MM.1S (cell line): Measurements from ENCODE around the gene PFDN4.

Experiments used
- DNase-seq: peaks from one replicate; pipeline ENCODE4 v3.0.0-alpha.2; 2015
- H2AFZ ChIP-seq: fragments of 300-600 bp; sonication (generic); 2 replicates; pipeline ENCODE4 v1.6.0; 2016; ENCODE audit warnings: antibody characterized with exemption, low read length
- H3F3A ChIP-seq: fragments of 300-600 bp; sonication (generic); 2 replicates; pipeline ENCODE4 v1.6.1; 2016; ENCODE audit warnings: mild to moderate bottlenecking, antibody characterized with exemption, low read length, moderate library complexity, mixed read lengths; ENCODE audit not compliant: insufficient read depth
- H3K27ac ChIP-seq: fragments of 300-600 bp; sonication (generic); 2 replicates; pipeline ENCODE4 v1.5.1; 2016; ENCODE audit warnings: mild to moderate bottlenecking, low read length
- H3K27me3 ChIP-seq: fragments of 300-600 bp; sonication (generic); replicated peaks from 2 replicates; pipeline ENCODE4 v1.6.0; 2016; ENCODE audit warnings: low read length; ENCODE audit not compliant: insufficient read depth
- H3K36me3 ChIP-seq: fragments of 300-600 bp; sonication (generic); replicated peaks from 2 replicates; pipeline ENCODE4 v1.6.1; 2016; ENCODE audit warnings: mild to moderate bottlenecking, low read length, mixed read lengths; ENCODE audit not compliant: insufficient read depth
- H3K4me1 ChIP-seq: fragments of 300-600 bp; sonication (generic); 2 replicates; pipeline ENCODE4 v1.6.1; 2016; ENCODE audit warnings: low read length, mixed read lengths
- H3K4me2 ChIP-seq: fragments of 300-600 bp; sonication (generic); 2 replicates; pipeline ENCODE4 v1.6.0; 2016; ENCODE audit warnings: low read depth, low read length
- H3K4me3 ChIP-seq: fragments of 300-600 bp; sonication (generic); 2 replicates; pipeline ENCODE4 v1.5.1; 2016; ENCODE audit warnings: low read length, mixed read lengths
- H3K79me2 ChIP-seq: fragments of 300-600 bp; sonication (generic); 2 replicates; pipeline ENCODE4 v1.6.1; 2016; ENCODE audit warnings: mixed run types, low read length, mixed read lengths
- H3K9ac ChIP-seq: fragments of 300-600 bp; sonication (generic); 2 replicates; pipeline ENCODE4 v1.6.1; 2016; ENCODE audit warnings: low read length, mixed read lengths
- H3K9me2 ChIP-seq: fragments of 300-600 bp; sonication (generic); replicated peaks from 2 replicates; pipeline ENCODE4 v1.6.1; 2016; ENCODE audit warnings: mild to moderate bottlenecking, low read length, mixed read lengths; ENCODE audit not compliant: insufficient read depth
- H3K9me3 ChIP-seq: fragments of 300-600 bp; sonication (generic); replicated peaks from 2 replicates; pipeline ENCODE4 v1.6.1; 2016; ENCODE audit warnings: mild to moderate bottlenecking, low read length, mixed read lengths; ENCODE audit not compliant: insufficient read depth
- H4K20me1 ChIP-seq: fragments of 300-600 bp; sonication (generic); 2 replicates; pipeline ENCODE4 v1.6.1; 2016; ENCODE audit warnings: mild to moderate bottlenecking, low read length, moderate library complexity, mixed read lengths; ENCODE audit not compliant: insufficient read depth
- EZH2 ChIP-seq: fragments of 300-600 bp; sonication (generic); optimal IDR thresholded peaks from 2 replicates; pipeline ENCODE3; 2017; ENCODE audit warnings: low read depth, mild to moderate bottlenecking, antibody characterized with exemption, low read length, mixed read lengths
- EZH2phosphoT487 ChIP-seq: fragments of 300-600 bp; sonication (generic); IDR thresholded peaks from 2 replicates; pipeline ENCODE4 v1.6.1; 2018; ENCODE audit warnings: antibody characterized with exemption, low read length
- TF ChIP-seq, protein P1 (sequence below): fragments of 300-600 bp; sonication (generic); IDR thresholded peaks from 2 replicates; pipeline ENCODE4 v1.5.1; 2016; ENCODE audit warnings: antibody characterized with exemption, low read length, mixed read lengths

Gene PFDN4

DNA sequence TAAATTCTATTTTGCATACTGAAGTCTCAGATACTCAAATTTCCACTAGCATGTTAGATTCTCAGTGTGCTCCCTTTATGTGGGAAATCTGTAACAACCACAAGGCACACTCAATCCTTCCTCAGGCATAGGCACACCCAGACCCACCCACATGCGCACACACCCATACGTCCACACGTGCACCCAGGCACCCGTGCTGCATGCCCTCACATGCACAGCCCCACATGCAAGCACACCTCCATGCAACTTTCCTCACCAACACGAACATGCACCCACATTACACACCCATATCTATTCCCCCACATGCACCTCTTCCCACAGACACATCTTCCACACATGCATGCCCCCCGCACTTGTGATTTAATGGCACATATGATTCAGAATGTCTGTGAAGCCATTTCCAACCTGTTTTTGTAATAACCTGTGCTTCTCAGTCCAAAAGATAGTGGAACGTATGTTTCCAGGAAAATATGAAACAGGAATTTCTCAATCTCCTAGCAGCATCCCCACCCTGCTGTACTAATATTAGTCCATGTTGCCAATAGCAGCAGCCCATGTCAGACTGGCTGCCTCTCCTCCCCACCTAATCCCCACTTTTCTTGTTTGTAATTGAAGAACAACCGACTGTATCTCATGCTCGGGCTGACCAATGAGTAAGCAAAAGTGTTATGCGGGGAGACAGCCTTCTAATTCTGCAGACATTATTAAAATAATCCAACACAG is 22.8 kb upstream of the PFDN4 start:
- Histone ChIP-seq H3K9me3 (no peaks in the 10 kb centered on the region), H3K27ac (no peak overlapping the region), H3F3A (0 out of 2 replicates have a peak, but pooled peaks cover 3% of the 10 kb centered on the region), H3K9ac (no peak overlapping the region), H3K36me3 (no peaks in the 10 kb centered on the region), H3K4me2 (no peak overlapping the region), H3K79me2 (no peaks in the 10 kb centered on the region), H4K20me1 (no peaks in the 10 kb centered on the region), H3K9me2 (no peaks in the 10 kb centered on the region), H3K4me1 (peaks cover 16% of the 10 kb centered on the region), H3K4me3 (no peak overlapping the region), H2AFZ (no peak overlapping the region), H3K27me3 (no peaks in the 10 kb centered on the region)
- TF ChIP-seq, protein P1, sequence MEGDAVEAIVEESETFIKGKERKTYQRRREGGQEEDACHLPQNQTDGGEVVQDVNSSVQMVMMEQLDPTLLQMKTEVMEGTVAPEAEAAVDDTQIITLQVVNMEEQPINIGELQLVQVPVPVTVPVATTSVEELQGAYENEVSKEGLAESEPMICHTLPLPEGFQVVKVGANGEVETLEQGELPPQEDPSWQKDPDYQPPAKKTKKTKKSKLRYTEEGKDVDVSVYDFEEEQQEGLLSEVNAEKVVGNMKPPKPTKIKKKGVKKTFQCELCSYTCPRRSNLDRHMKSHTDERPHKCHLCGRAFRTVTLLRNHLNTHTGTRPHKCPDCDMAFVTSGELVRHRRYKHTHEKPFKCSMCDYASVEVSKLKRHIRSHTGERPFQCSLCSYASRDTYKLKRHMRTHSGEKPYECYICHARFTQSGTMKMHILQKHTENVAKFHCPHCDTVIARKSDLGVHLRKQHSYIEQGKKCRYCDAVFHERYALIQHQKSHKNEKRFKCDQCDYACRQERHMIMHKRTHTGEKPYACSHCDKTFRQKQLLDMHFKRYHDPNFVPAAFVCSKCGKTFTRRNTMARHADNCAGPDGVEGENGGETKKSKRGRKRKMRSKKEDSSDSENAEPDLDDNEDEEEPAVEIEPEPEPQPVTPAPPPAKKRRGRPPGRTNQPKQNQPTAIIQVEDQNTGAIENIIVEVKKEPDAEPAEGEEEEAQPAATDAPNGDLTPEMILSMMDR, result no peak
- no peak for TF ChIP-seq EZH2
- TF ChIP-seq EZH2phosphoT487, result no peak
- DNase-seq, result no peak

GRCh38 chr20:54188132-54188849 is 19.6 kb upstream of the PFDN4 start:
- Histone ChIP-seq H3K27me3 (no peaks in the 10 kb centered on the region), H3K79me2 (no peaks in the 10 kb centered on the region), H3K36me3 (no peaks in the 10 kb centered on the region), H3F3A (no peaks in the 10 kb centered on the region), H3K9ac (no peak overlapping the region), H4K20me1 (no peaks in the 10 kb centered on the region), H3K27ac (no peak overlapping the region), H3K4me3 (no peak overlapping the region), H3K4me2 (no peak overlapping the region), H2AFZ (no peak overlapping the region), H3K9me3 (no peaks in the 10 kb centered on the region), H3K9me2 (no peaks in the 10 kb centered on the region), H3K4me1 (no peaks in the 10 kb centered on the region)
- DNase-seq, result no peak
- no peak for TF ChIP-seq EZH2phosphoT487
- TF ChIP-seq, protein P1, result no peak
- TF ChIP-seq EZH2, result no peak

DNA sequence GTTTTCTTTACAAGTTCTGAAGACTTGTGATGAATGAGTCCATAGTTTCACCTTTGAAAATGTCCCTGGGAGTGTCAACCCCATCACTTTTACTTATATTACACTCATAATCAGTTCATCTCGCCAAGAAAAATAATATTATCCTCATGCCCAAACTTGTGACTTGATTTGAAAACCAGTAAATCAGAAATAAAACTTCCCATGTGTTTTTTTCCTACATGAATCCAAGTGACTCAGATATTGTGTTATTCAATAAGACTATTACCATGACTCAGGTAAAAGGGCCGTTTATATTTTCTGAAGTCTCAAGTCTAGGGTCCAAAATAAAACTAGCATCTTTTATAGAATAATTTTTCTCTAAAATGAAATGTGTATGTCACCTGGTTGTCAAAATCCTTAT is 18.3 kb upstream of the PFDN4 start:
- Histone ChIP-seq H3K4me2 (no peak overlapping the region), H3K9ac (no peak overlapping the region), H3K27me3 (no peaks in the 10 kb centered on the region), H3K4me3 (no peak overlapping the region), H3K4me1 (no peaks in the 10 kb centered on the region), H3K79me2 (no peaks in the 10 kb centered on the region), H3K36me3 (no peaks in the 10 kb centered on the region), H3K9me2 (no peaks in the 10 kb centered on the region), H3K9me3 (no peaks in the 10 kb centered on the region), H3K27ac (no peak overlapping the region), H3F3A (no peaks in the 10 kb centered on the region), H4K20me1 (no peaks in the 10 kb centered on the region), H2AFZ (no peak overlapping the region)
- no peak for TF ChIP-seq EZH2
- TF ChIP-seq, protein P1, result no peak
- TF ChIP-seq EZH2phosphoT487, result no peak
- no peak for DNase-seq
